OCI-LY1 (cell line): ENCODE data around the gene PCLO.
A peak's percentile ranks its signal among the peaks of the same experiment; 100 is the strongest.

ENCODE experiments used
- H2AFZ ChIP-seq: fragments of 200-600 bp; sonication (generic), shearing (Covaris generic); 2 replicates; pipeline ENCODE4 v1.6.0; 2014; ENCODE audit warnings: antibody characterized with exemption, mild to moderate bottlenecking, low read length
- H3F3A ChIP-seq: fragments of 200-600 bp; sonication (generic), shearing (Covaris generic); 2 replicates; pipeline ENCODE4 v1.6.0; 2014; ENCODE audit warnings: mild to moderate bottlenecking, antibody characterized with exemption, low read length, moderate library complexity; ENCODE audit not compliant: insufficient read depth
- H3K27ac ChIP-seq: fragments of 200-600 bp; sonication (generic); 2 replicates; pipeline ENCODE4 v1.5.1; 2014; ENCODE audit warnings: low read length, mixed run types, mild to moderate bottlenecking, low read depth; ENCODE audit not compliant: poor library complexity, severe bottlenecking
- H3K27me3 ChIP-seq: fragments of 200-600 bp; sonication (generic); 2 replicates; pipeline ENCODE4 v1.6.0; 2014; ENCODE audit warnings: antibody characterized with exemption, mild to moderate bottlenecking, low read length, moderate library complexity; ENCODE audit not compliant: insufficient read depth
- H3K36me3 ChIP-seq: fragments of 200-600 bp; sonication (generic); 2 replicates; pipeline ENCODE4 v1.6.1; 2014; ENCODE audit warnings: mild to moderate bottlenecking, antibody characterized with exemption, low read length, moderate library complexity, mixed read lengths; ENCODE audit not compliant: insufficient read depth
- H3K4me1 ChIP-seq: fragments of 200-600 bp; sonication (generic); 2 replicates; pipeline ENCODE4 v1.5.1; 2014; ENCODE audit warnings: mild to moderate bottlenecking, low read length, moderate library complexity; ENCODE audit not compliant: insufficient read depth, severe bottlenecking
- H3K4me2 ChIP-seq: fragments of 200-600 bp; sonication (generic), shearing (Covaris generic); 2 replicates; pipeline ENCODE4 v1.6.1; 2014; ENCODE audit warnings: low read length
- H3K4me3 ChIP-seq: fragments of 200-600 bp; sonication (generic); 2 replicates; pipeline ENCODE4 v1.5.1; 2014; ENCODE audit warnings: low read length, low read depth, mild to moderate bottlenecking, mixed read lengths; ENCODE audit not compliant: poor library complexity, severe bottlenecking
- H3K79me2 ChIP-seq: fragments of 200-600 bp; shearing (Covaris generic); 2 replicates; pipeline ENCODE4 v1.6.1; 2016; ENCODE audit warnings: mixed run types, low read length, mixed read lengths; ENCODE audit not compliant: insufficient read depth
- H3K9ac ChIP-seq: fragments of 200-600 bp; sonication (generic), shearing (Covaris generic); 2 replicates; pipeline ENCODE4 v1.6.1; 2014; ENCODE audit warnings: mild to moderate bottlenecking, low read length, mixed read lengths
- H3K9me2 ChIP-seq: fragments of 200-600 bp; sonication (generic), shearing (Covaris generic); 2 replicates; pipeline ENCODE4 v1.6.1; 2014; ENCODE audit warnings: low read depth, mild to moderate bottlenecking, low read length, mixed read lengths
- H3K9me3 ChIP-seq: fragments of 200-600 bp; shearing (Covaris generic); 2 replicates; pipeline ENCODE4 v1.6.1; 2014; ENCODE audit warnings: low read length, mixed read lengths
- H4K20me1 ChIP-seq: fragments of 200-600 bp; sonication (generic), shearing (Covaris generic); 2 replicates; pipeline ENCODE4 v1.6.0; 2016; ENCODE audit warnings: mild to moderate bottlenecking, low read length; ENCODE audit not compliant: insufficient read depth
- EZH2 ChIP-seq: fragments of 200-600 bp; sonication (generic), shearing (Covaris generic); IDR thresholded peaks from 2 replicates; pipeline ENCODE4 v1.8.0; 2017; ENCODE audit warnings: borderline replicate concordance, mixed run types, mild to moderate bottlenecking, antibody characterized with exemption, low read length, moderate library complexity, mixed read lengths
- TF ChIP-seq, protein P1 (sequence below): fragments of 200-600 bp; sonication (generic), shearing (Covaris generic); IDR thresholded peaks from 2 replicates; pipeline ENCODE4 v1.5.1; 2017; ENCODE audit warnings: mild to moderate bottlenecking, antibody characterized with exemption, low read length, moderate library complexity, mixed read lengths

The PCLO gene

DNA sequence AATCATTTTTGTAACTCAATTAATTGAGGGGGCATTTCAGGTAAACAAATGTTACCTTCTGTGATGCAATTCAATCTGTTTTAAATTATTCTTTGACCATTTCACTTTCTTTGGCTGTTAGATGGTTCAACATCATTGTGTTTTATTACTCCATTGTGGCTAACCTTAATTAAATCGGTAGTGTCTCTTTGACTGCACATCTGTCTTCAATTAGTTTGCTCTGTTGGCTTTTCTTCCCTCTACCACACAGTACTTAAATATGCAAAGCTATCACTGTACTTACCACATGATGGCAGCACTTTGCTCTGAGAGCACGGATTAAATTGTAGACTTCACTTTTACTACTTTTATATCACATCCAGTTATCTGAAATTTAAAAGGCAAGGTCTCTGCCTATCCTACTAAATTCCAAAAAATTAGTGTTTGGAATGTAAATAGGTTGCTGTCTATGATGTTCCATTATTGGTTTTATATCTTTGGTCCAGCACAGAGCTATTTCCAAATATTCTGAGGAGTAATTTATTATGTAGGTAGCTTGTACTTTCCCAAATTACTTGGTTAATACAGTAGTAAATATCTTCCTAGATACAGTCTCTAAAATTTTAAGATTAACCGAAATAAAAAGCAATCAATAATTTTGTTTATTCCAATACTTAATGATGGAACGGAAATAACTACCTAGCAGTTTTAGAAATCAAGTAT is 352.0 kb downstream of the PCLO start:
- no peaks in the 10 kb centered on the region for H3K9me2 ChIP-seq
- H3F3A ChIP-seq, result no peaks in the 10 kb centered on the region
- no peaks in the 10 kb centered on the region for H3K9me3 ChIP-seq
- H3K4me2 ChIP-seq, result no peak overlapping the region
- no peak overlapping the region for H2AFZ ChIP-seq
- peaks cover 10% of the 10 kb centered on the region for H3K4me1 ChIP-seq
- no peaks in the 10 kb centered on the region for H3K79me2 ChIP-seq
- no peak overlapping the region for H3K9ac ChIP-seq
- H3K36me3 ChIP-seq, result no peaks in the 10 kb centered on the region
- no peak for TF ChIP-seq EZH2
- TF ChIP-seq, protein P1, sequence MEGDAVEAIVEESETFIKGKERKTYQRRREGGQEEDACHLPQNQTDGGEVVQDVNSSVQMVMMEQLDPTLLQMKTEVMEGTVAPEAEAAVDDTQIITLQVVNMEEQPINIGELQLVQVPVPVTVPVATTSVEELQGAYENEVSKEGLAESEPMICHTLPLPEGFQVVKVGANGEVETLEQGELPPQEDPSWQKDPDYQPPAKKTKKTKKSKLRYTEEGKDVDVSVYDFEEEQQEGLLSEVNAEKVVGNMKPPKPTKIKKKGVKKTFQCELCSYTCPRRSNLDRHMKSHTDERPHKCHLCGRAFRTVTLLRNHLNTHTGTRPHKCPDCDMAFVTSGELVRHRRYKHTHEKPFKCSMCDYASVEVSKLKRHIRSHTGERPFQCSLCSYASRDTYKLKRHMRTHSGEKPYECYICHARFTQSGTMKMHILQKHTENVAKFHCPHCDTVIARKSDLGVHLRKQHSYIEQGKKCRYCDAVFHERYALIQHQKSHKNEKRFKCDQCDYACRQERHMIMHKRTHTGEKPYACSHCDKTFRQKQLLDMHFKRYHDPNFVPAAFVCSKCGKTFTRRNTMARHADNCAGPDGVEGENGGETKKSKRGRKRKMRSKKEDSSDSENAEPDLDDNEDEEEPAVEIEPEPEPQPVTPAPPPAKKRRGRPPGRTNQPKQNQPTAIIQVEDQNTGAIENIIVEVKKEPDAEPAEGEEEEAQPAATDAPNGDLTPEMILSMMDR, result peak; percentile 90
- H3K27me3 ChIP-seq, result no peaks in the 10 kb centered on the region
- H3K4me3 ChIP-seq, result no peak overlapping the region
- H4K20me1 ChIP-seq, result no peaks in the 10 kb centered on the region
- no peak overlapping the region for H3K27ac ChIP-seq

DNA sequence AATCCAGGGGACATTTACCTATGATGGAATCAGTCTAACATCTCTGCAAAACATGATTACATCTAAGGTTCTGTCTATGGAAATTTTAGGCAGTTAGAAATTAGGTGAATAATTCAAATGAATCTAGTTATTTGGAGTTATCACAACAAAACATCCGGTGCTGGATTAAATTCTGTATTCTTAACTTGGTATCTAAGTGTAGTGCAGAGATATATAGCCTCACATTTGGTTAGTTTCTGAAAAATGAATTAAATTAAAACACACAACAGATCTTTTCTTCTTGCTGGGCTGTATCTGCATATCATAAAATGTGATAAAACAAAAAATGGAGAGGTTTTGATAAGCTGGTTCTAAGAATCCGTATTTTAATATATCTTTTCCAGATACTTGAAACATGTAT is 354.1 kb downstream of the PCLO start:
- TF ChIP-seq, protein P1, result no peak
- TF ChIP-seq EZH2, result no peak

DNA sequence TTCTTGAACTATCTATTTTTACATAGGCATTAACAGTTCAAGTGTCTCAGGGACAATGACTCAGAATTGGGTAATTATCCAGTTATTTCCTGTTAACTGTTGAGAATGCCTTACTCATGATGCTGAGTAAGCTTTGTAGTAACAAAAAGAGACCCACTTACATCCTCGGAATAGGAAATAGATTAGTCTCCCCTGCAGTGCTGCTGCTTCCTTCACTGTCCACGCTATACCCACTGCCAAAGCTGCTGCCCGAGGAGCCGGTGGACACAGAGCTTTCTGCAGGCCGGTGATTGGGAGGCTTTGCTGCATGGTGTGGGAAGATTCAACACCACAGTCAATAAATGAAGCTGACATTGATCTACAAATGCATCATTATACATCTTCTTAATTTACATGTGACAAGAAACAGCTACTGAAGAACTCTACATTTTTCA is 357.1 kb downstream of the PCLO start:
- no peak overlapping the region for H3K4me2 ChIP-seq
- no peaks in the 10 kb centered on the region; the same call in 1 of the 2 replicates for H3K9me3 ChIP-seq
- no peaks in the 10 kb centered on the region for H3K36me3 ChIP-seq
- no peaks in the 10 kb centered on the region for H3K4me1 ChIP-seq
- no peaks in the 10 kb centered on the region for H3F3A ChIP-seq
- no peak overlapping the region for H3K27ac ChIP-seq
- no peaks in the 10 kb centered on the region for H3K27me3 ChIP-seq
- TF ChIP-seq EZH2, result no peak
- TF ChIP-seq, protein P1, result no peak
- H3K4me3 ChIP-seq, result no peak overlapping the region
- no peaks in the 10 kb centered on the region for H3K9me2 ChIP-seq
- H2AFZ ChIP-seq, result no peak overlapping the region
- H3K79me2 ChIP-seq, result no peaks in the 10 kb centered on the region
- H3K9ac ChIP-seq, result no peak overlapping the region
- H4K20me1 ChIP-seq, result no peaks in the 10 kb centered on the region

More for the DNA sequence above, 354.1 kb downstream of the PCLO start:
- H3K4me3 ChIP-seq, result no peak overlapping the region
- H3K9ac ChIP-seq, result no peak overlapping the region; the same call in 1 of the 2 replicates
- no peaks in the 10 kb centered on the region for H3K36me3 ChIP-seq
- H3K27ac ChIP-seq, result no peak overlapping the region
- no peaks in the 10 kb centered on the region for H4K20me1 ChIP-seq
- no peak overlapping the region for H3K4me2 ChIP-seq
- no peaks in the 10 kb centered on the region for H3K79me2 ChIP-seq
- no peaks in the 10 kb centered on the region for H3F3A ChIP-seq
- no peaks in the 10 kb centered on the region for H3K9me2 ChIP-seq
- H3K27me3 ChIP-seq, result no peaks in the 10 kb centered on the region
- peaks cover 10% of the 10 kb centered on the region for H3K4me1 ChIP-seq
- H3K9me3 ChIP-seq, result no peaks in the 10 kb centered on the region
- H2AFZ ChIP-seq, result no peak overlapping the region
